Measurements from ENCODE around the gene POLR3K.

POLR3K gene

DNA sequence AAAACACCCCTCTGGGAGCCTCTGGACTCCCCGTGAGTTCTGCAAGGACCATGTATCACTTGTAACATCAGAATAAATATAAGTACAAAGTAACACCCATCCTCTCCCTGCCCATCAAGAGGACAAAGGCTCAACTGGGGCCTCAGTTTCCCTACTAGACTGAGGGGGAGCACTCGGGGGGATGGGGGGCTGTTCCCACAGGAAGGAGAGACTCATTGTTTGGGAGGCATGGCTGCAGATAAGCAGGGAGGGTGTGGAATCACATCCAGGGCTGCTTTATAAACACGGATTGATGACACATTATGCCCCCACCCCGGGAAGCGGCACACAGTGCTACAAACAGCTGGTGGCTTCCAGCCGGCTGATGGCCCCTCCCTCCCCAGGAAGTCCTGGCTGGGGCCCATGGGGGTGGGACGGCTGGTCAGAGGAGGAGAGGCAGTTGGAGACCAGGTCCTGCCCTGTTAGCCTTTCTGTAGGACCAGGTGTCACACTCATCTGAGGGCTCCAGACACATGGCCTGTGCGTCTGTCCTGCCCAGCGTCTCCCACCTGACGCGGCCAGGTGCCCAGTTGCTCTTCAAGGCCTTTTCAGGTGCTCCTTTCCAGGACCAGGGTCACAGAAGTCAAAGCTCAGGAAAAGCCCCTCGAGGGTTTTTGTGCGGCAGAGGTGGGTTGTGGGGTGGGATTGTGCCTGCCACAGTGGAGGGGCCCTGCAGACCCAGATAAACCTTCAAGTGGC lies 23.3 kb upstream of the POLR3K start (continued):
- TF ChIP-seq, protein P1, sequence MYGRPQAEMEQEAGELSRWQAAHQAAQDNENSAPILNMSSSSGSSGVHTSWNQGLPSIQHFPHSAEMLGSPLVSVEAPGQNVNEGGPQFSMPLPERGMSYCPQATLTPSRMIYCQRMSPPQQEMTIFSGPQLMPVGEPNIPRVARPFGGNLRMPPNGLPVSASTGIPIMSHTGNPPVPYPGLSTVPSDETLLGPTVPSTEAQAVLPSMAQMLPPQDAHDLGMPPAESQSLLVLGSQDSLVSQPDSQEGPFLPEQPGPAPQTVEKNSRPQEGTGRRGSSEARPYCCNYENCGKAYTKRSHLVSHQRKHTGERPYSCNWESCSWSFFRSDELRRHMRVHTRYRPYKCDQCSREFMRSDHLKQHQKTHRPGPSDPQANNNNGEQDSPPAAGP (tag by site-specific recombination; IDR thresholded peaks at IDR 0.05): peak; percentile 74
- TF ChIP-seq ZBTB20 (tag by site-specific recombination; IDR thresholded peaks at IDR 0.05) (peak; percentile 79), ZNF561 (tag by site-specific recombination; IDR thresholded peaks at IDR 0.05; ENCODE audit: borderline replicate concordance) (0 out of 2 replicates have a peak, but pooled peaks have one; percentile 16), GFI1B (tag by site-specific recombination; IDR thresholded peaks at IDR 0.05) (peak; percentile 4; the same call in 1 of the 2 replicates), WT1 (tag by site-specific recombination; IDR thresholded peaks at IDR 0.05) (peak; percentile 46; the same call in 1 of the 2 replicates), ZNF24 (tag by site-specific recombination; IDR thresholded peaks at IDR 0.05) (0 out of 2 replicates have a peak, but pooled peaks have one; percentile 22), ZNF248 (tag by site-specific recombination; IDR thresholded peaks at IDR 0.05) (no peak), ZIC2 (tag by site-specific recombination; IDR thresholded peaks at IDR 0.05) (peak; percentile 83), ZNF366 (tag by site-specific recombination; conservative IDR thresholded peaks at IDR 0.05) (no peak)

DNA sequence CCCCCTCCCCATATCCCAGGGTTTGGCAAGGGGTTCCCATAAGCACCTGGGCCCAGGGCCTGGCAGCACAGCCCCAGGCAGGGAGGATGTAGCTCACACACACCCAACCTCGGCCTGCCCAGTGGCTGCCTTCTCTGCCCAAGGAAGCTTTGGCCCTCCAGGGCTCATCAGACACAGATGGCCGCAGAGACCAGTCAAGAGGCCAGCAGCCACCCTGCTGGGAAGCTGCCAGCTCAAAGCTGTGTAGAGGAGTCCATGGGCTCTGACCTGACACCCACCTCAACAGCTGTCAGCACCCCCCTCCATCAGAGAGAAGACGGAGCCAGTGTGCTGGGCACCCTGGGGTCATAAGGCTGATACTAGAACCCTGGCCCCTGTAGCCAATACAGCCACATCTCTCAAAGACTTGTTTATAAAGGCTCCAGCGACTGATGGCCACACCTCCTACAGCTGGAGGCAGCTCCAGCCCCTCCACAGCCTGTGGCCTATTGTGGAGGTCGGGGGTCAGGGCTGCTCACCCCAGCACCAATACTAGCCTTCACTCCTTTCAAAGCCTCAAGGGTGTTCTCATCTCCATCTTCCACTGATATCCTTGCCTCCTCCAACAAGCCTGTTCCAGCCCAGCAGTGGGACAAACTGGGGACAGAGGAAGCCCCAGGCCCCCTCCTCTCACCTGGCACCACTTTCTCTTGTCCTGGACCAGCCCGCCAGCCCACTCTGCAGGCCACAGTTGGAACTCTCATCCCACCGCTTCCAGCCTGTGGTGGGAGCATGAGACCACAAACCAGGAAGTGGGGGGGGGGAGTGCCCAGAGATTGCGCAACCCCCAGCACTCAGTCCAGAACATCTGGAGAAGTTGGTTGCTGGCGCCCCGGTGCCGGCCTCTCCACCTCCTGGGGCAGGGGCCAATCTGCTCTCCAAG lies 22.4 kb upstream of the POLR3K start:
- CTCF ChIA-PET: interaction anchor here (1.2 to 2.7 kb wide), 4 partner anchors 10 to 22 kb away, joined by 4 to 25 read pairs (median 14); no protein-coding TSS in a partner anchor
- H3K4me3 ChIP-seq (ENCODE audit: low read depth, low read length): no peak overlapping the region
- H3K36me3 ChIP-seq (ENCODE audit: control insufficient read depth in 2 of 2, insufficient read depth in 1 of 2, low read length in 2 of 2): peaks cover 0 to 14% of the 10 kb centered on the region in 2 experiments; a peak in 1 of 3 replicates
- H3K9me3 ChIP-seq (ENCODE audit: control insufficient read depth, insufficient read depth, low read depth, low read length): no peaks in the 10 kb centered on the region
- no peak overlapping the region for H3K27ac ChIP-seq (ENCODE audit: extremely low read depth, low read depth, low read length)
- POLR2A ChIA-PET: interaction anchor here (1.2 kb wide), 1 partner anchor 23 kb away, joined by 5 read pairs; the partner anchor contains the start of genes POLR3K and SNRNP25
- peaks cover 18% of the 10 kb centered on the region for H3K4me1 ChIP-seq (ENCODE audit: control insufficient read depth, insufficient read depth, low read length)
- TF ChIP-seq, protein P2, sequence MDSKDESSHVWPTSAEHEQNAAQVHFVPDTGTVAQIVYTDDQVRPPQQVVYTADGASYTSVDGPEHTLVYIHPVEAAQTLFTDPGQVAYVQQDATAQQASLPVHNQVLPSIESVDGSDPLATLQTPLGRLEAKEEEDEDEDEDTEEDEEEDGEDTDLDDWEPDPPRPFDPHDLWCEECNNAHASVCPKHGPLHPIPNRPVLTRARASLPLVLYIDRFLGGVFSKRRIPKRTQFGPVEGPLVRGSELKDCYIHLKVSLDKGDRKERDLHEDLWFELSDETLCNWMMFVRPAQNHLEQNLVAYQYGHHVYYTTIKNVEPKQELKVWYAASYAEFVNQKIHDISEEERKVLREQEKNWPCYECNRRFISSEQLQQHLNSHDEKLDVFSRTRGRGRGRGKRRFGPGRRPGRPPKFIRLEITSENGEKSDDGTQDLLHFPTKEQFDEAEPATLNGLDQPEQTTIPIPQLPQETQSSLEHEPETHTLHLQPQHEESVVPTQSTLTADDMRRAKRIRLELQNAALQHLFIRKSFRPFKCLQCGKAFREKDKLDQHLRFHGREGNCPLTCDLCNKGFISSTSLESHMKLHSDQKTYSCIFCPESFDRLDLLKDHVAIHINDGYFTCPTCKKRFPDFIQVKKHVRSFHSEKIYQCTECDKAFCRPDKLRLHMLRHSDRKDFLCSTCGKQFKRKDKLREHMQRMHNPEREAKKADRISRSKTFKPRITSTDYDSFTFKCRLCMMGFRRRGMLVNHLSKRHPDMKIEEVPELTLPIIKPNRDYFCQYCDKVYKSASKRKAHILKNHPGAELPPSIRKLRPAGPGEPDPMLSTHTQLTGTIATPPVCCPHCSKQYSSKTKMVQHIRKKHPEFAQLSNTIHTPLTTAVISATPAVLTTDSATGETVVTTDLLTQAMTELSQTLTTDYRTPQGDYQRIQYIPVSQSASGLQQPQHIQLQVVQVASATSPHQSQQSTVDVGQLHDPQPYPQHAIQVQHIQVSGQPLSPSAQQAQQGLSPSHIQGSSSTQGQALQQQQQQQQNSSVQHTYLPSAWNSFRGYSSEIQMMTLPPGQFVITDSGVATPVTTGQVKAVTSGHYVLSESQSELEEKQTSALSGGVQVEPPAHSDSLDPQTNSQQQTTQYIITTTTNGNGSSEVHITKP (tag by site-specific recombination; IDR thresholded peaks at IDR 0.05): 0 out of 2 replicates have a peak, but pooled peaks have one; percentile 10
- TF ChIP-seq BCL11B (tag by site-specific recombination; IDR thresholded peaks at IDR 0.05; ENCODE audit: low read depth) (peak; percentile 28; the same call in 1 of the 2 replicates), ZNF701 (tag by site-specific recombination; IDR thresholded peaks at IDR 0.05) (no peak), ZNF837 (tag by site-specific recombination; IDR thresholded peaks at IDR 0.05) (no peak), ZNF202 (tag by site-specific recombination; IDR thresholded peaks at IDR 0.05; ENCODE audit: borderline replicate concordance) (no peak), ZNF76 (tag by site-specific recombination; IDR thresholded peaks at IDR 0.05; ENCODE audit: borderline replicate concordance, low read depth) (peak; percentile 16; the same call in 1 of the 2 replicates), ZNF10 (tag by site-specific recombination; IDR thresholded peaks at IDR 0.05) (0 out of 2 replicates have a peak, but pooled peaks have one; percentile 36), ZNF629 (tag by site-specific recombination; IDR thresholded peaks at IDR 0.05) (no peak), IKZF3 (tag by site-specific recombination; IDR thresholded peaks at IDR 0.05) (peak; percentile 58; the same call in 1 of the 2 replicates)
- TF ChIP-seq, protein P3, sequence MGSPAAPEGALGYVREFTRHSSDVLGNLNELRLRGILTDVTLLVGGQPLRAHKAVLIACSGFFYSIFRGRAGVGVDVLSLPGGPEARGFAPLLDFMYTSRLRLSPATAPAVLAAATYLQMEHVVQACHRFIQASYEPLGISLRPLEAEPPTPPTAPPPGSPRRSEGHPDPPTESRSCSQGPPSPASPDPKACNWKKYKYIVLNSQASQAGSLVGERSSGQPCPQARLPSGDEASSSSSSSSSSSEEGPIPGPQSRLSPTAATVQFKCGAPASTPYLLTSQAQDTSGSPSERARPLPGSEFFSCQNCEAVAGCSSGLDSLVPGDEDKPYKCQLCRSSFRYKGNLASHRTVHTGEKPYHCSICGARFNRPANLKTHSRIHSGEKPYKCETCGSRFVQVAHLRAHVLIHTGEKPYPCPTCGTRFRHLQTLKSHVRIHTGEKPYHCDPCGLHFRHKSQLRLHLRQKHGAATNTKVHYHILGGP (tag by site-specific recombination; IDR thresholded peaks at IDR 0.05): no peak
- TF ChIP-seq, protein P4, sequence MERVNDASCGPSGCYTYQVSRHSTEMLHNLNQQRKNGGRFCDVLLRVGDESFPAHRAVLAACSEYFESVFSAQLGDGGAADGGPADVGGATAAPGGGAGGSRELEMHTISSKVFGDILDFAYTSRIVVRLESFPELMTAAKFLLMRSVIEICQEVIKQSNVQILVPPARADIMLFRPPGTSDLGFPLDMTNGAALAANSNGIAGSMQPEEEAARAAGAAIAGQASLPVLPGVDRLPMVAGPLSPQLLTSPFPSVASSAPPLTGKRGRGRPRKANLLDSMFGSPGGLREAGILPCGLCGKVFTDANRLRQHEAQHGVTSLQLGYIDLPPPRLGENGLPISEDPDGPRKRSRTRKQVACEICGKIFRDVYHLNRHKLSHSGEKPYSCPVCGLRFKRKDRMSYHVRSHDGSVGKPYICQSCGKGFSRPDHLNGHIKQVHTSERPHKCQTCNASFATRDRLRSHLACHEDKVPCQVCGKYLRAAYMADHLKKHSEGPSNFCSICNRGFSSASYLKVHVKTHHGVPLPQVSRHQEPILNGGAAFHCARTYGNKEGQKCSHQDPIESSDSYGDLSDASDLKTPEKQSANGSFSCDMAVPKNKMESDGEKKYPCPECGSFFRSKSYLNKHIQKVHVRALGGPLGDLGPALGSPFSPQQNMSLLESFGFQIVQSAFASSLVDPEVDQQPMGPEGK (tag by site-specific recombination; IDR thresholded peaks at IDR 0.05): peak; percentile 76
- TF ChIP-seq, protein P5, sequence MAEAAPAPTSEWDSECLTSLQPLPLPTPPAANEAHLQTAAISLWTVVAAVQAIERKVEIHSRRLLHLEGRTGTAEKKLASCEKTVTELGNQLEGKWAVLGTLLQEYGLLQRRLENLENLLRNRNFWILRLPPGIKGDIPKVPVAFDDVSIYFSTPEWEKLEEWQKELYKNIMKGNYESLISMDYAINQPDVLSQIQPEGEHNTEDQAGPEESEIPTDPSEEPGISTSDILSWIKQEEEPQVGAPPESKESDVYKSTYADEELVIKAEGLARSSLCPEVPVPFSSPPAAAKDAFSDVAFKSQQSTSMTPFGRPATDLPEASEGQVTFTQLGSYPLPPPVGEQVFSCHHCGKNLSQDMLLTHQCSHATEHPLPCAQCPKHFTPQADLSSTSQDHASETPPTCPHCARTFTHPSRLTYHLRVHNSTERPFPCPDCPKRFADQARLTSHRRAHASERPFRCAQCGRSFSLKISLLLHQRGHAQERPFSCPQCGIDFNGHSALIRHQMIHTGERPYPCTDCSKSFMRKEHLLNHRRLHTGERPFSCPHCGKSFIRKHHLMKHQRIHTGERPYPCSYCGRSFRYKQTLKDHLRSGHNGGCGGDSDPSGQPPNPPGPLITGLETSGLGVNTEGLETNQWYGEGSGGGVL (tag by site-specific recombination; IDR thresholded peaks at IDR 0.05): peak; percentile 49
- TF ChIP-seq, protein P1 (tag by site-specific recombination; IDR thresholded peaks at IDR 0.05): no peak

Data from HEK293 (cell line).